HuH-7.5 (cell line): ENCODE data around the gene TNRC18.
"Not testable (repeated sequence)": the region's sequence is repeated elsewhere in the genome, so short reads cannot be mapped to it uniquely, and the experiment has no call there.

Source experiments
- DNase-seq: peaks from one replicate; pipeline ENCODE4 v3.0.0; 2011; ENCODE audit warnings: low spot score

The TNRC18 gene

DNA sequence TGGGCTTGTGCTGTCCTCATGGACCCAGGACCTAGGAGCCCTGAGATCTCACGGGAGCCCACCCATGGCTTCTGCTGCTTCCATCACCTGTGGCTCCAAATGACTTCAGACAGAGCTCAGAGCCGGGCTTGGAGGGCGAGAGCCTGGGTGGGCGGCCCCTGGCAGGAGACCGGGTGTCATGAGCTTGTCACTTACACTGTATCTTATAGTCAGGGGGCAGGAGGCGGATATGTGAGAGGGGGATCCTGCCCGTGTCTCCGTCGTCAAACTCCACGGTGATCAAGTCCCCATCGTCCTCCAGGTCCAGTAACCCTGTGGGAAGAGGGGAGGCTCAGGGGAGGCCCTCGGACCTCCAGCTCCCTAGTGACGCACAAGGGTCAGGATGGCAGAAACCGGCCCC lies 107.9 kb downstream of the TNRC18 start:
- DNase-seq: no peak

GRCh38 chr7:5314864-5315263 lies 108.8 kb downstream of the TNRC18 start:
- no peak for DNase-seq

DNA sequence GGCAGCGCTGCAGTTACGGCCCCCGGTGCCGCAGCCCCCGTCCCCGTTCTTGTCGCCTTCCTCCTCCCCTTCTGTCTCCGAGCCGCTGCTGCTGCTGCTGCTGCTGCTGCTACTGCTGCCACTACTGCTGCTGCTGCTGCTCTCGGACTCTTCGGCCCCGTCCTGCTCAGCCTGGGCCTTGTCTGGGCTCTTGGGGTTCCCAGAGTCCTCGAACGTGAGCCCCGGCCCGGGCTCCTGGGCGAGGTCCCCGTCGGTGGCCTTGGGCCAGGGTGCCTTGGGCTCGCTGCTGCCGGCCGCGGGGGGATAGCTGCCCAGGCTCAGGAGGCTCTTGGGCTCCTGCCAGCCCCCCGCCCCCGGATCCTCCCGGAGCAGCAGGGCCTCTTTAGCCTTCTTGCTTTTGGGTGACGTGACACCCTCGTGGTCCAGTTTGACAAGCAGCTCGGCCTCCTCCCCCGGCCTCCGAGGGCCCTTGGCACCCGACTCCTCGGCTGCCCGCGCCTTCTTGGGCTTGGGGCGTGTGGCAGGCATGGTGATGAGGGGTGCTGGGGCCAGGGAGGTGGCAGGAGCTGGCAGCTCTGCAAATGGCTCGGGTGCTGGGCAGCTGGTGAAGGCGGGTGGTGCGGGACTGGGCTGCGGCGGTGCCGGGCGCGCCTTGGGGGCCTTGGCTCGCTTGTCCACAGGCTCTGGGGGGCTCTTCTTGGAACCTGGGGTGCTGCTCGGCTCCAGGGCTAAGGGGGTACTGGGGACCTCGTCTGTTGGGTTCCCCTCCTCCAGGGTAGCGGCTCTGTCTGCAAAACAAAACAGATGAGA lies 110.4 kb downstream of the TNRC18 start:
- not testable (repeated sequence) for DNase-seq

- DNase-seq: not testable (repeated sequence)
Observed at GRCh38 chr7:5312276-5313070, 111.2 kb downstream of the TNRC18 start.

GRCh38 chr7:5310822-5311405 lies 112.7 kb downstream of the TNRC18 start:
- no peak for DNase-seq

DNA sequence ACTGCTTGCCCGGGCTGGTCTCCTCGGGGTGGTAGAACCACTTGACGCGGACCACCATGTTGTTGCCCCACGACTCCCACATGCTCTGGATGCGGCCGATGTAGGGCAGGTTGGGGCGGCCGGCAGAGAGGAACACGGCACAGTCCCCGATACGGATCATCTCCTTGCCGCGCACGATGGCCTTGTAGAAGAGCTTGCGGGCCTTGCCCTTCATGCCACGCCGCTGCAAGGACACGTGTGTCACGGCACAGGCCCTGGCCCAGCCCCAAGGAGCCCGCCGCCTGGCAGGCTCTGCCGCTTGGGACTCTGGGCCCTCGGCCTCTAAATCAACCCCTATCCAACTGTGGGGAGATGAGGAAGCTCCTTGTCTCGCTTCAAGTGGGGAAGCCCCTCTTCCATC lies 114.5 kb downstream of the TNRC18 start:
- DNase-seq: no peak

DNA sequence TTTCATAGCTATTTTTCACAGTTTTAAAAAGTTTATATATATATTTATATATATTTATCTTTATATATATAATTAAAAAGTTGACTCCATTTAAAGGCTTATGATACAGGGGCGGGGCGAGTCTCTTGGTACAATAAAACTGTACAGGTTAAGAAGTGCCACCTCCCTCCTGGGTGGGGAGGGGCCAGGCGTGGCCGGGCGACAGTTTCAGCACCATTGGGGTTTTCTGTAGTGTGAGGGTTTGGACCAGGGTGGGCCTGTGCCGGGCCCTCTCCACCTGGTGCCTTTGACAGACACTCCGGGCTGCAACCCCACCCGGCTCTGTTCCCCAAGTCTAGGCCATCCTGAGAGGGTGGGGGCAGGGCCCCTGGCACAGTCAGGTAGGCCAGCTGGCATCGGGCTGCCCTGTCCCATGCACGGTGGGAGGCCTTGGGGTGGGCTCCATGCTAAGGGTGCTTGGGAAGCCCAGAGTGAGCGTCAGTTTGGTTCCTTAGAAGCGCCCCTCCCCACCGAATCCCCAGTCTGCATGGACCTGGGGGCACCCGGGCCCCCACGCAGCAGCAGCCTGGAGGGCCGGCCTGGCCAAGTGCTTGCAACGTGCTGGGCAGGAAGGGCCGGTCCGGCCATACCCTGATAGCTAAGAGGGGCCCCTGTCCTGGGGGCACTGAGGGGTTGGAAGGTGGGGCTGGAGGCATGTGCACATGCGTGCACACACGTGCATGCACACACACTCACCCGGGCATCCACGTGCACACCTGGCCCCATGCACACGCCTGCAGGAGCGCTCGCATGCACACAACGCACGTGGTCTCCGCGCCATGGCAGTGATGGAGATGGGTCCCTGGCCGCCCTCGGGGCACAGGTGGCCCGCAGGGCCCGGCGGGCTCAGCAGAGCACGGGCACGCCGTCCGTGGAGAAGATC lies 116.2 kb downstream of the TNRC18 start:
- not testable (repeated sequence) for DNase-seq

- not testable (repeated sequence) for DNase-seq
Observed at GRCh38 chr7:5305050-5305449, 118.6 kb downstream of the TNRC18 start.

DNA sequence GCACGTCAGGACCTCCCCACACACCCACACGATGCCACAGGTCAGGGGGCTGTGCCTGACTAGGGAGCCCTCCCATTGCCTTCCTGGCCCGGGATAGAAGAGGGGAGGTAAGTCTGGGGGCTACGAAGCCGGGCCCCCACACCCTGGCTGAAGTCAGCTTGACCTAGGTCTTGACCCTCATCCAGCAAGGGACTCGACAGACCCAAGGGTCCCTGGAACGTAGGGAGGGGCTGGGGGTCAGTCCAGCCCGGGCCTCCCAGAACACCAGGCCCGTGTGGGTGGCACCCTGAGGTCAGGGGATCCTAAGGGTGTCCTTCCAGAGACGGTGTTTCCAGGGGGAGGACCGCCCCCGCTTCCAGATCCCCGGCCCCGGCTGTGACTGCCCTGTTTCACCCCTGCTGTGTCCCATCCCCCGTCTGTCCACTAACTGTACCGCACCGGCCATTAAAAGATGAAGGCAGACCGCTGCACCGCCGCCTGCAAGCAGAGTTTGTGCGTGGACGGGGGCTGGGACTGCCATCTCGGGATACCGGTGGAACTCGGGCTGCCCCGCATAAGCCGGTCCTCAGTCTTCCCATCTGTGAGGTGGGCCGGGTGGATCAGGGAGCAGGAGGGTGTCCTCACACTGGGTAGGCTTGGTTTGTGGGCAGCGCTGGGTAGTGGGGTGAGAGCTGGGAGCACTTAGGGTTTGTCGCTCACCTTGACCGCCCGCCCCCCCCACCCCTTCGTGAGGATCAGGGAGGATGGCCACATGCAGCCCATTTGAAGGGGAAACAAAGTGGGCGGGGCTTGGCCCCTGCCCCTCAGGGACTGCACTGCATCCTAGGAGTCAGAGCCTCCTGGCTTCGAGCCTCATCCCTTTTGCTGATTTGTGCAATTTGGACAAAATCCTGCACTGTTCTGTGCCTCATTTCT lies 119.8 kb downstream of the TNRC18 start:
- DNase-seq: no peak

DNA sequence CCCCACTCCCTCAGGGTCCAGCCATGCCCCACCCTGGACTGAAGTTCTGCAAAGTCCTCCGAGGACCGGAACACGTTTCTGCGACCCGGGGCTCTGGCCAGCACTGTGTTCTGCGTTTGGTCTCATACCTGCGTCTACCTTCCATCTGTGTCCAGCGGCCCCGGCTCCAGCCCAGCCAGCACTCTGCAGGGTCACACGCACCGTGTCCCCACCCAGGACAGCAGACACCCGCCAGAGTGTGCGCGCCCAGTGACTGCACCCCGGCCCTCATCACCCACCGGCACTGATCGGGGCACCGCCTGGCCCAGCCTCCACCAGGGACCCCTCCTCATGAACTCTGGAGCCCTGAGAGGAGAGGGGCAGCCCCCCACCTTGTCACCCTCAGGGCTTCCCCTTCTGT lies 120.6 kb downstream of the TNRC18 start:
- DNase-seq: no peak

GRCh38 chr7:5302577-5302976 lies 121.1 kb downstream of the TNRC18 start:
- no peak for DNase-seq

DNA sequence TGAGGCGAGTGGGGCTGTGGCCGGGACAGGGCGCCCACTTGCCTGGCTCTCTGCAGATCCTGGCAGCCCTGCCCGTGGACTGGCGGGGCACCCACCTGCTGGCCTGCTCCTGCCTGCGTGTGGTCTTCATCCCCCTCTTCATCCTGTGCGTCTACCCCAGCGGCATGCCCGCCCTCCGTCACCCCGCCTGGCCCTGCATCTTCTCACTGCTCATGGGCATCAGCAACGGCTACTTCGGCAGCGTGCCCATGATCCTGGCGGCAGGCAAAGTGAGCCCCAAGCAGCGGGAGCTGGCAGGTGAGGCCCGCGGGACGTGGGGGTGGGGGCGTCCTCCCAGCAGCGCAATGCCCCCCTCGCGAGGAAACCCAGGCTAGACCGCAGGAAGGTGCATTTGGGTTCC lies 123.3 kb downstream of the TNRC18 start:
- no peak for DNase-seq

GRCh38 chr7:5296611-5297226 lies 126.9 kb downstream of the TNRC18 start:
- DNase-seq: no peak

DNA sequence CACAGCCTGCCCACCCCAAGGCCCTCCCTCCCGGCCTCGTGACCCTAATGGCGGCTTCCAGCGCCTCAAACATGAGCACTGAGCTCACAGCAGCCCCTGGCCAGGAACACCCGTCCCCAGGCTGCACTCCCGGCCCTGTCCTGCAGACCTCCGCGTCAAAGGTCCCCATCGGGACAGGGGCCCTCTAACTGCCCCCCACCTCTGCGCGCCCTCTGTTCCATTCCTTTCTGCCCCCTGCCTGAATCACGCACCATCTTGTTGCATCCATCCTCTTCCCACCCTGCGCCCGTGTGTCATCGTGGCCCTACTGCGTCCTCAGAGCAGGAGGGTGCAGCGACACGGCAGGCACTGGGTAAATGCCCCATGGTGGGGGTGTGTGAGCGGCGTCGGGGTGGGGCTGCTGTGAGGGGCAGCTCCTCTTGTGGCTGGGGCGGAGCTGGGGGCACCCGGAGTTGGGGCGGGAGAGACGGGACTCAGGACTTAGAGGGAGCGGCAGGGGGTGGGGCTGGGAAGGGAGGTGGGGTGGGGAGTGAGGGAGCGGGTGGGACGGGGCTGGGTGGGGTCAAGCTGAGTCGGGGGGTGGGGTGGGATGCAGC lies 127.5 kb downstream of the TNRC18 start:
- DNase-seq: no peak

- DNase-seq: no peak
Observed at GRCh38 chr7:5295039-5296014, 128.3 kb downstream of the TNRC18 start.

DNA sequence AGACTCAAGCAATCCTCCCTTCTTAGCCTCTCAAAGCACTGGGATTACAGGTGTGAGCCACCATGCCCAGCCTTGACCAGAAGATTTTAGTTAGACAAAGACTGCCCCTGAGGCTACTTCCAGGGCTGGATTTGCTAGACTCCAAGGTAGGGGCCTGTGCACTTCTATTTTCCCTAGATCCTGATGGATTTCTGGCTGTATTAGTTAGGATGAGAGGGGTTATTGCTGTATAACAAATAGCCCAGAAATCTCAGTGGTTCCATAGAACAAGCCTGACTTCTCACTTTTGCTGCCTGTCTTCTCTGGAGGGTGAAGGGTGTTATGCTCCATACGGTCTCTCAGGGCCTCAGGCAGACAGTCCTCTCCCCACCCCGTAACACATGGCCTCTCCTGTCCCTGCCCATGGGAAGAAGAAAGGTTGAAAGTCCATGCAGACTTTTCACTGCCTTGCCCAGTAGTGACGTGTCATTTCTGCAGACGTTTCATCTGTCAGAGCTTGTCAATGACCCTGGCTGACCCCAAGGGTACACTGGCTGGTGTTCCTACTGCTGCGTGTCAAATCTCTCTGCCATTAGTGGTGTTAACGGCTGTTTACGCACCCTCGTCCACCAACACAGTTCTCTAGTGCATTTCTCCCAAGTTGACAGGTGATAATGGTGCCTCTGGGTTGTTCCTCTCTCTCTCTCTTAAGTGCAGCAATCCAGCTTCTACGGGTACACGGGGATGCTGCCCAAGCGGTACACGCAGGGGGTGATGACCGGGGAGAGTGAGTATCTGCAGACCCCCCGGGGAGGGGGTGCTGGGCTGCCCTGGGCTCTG lies 129.3 kb downstream of the TNRC18 start:
- no peak for DNase-seq

DNA sequence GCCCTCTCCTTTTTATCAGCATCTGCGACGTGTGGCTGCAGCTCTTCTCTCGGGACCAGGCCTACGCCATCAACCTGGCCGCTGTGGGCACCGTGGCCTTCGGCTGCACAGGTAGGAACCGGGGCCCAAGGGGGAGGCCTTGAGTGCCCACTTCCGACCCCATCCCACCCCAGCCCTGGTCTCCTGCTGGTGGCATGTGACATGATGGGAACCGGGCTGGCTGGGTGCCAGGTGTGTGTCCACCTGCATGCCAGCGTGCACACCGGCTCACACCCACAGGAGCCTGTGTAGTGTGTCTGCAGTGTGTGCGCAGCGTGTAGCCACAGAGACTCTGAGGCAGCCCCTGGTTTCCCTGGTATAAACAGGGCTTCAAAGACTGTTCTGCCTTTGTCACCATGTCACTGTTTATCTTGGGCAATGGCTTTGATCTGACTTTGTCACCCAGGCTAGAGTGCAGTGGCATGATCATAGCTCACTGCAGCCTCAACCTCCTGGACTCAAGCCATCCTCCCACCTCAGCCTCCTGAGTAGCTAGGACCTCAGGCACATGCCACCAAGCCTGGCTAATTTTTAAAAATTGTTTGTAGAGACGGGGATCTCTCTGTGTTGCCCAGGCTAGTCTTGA lies 131.8 kb downstream of the TNRC18 start:
- DNase-seq: not testable (repeated sequence)
